Heart left ventricle (tissue), 13 donors: Measurements from ENCODE around the gene PTPRD.

Experiments used
- CTCF ChIP-seq, 12 donors: fragments of 200-600 bp; sonication (generic) in 4 of 12; IDR thresholded peaks; one replicate each; pipeline versions ENCODE4 v1.5.0 to v1.8.0; 2018 to 2022; ENCODE audit warnings: antibody characterized with exemption in 12 of 12, mild to moderate bottlenecking in 5 of 12
- POLR2A ChIP-seq, 2 donors: fragments of 450-650 bp; IDR thresholded peaks; one replicate each; pipeline ENCODE4 v1.6.1; 2017; ENCODE audit warnings: antibody characterized with exemption in 2 of 2, mild to moderate bottlenecking in 2 of 2, moderate library complexity in 2 of 2
- donor health status: ischemic (EF 13 %, LVEDD 7.1; RV severe dilation, severe dysfunction).
- donor health status: DM: no; HTN: yes; CAD: no.
- donor health status: DM: no; HTN: no; CAD: no.
- donor health status: ischemic (EF 25% LVEDD 6.9; RV normal size, moderate dysfunction).
- donor health status: ischemic (EF 25% LVEDD 5.7; RV mildly dilated, moderate dysfunction).
- donor health status: ischemic (EF 35%, LVEDD 5.7; RV mildly dilated, moderate dysfunction).
- donor health status: nonischemic (EF 11% LVEDD 7.7; RV severe dilation, severe dysfunction).
- donor health status: DM: yes; HTN: yes; CAD: no.
- donor health status: PGD.
- donor health status: ischemic (EF 29% LVEDD 5.4; RV normal size, mild dysfunction).
- donor health status: nonischemic (EF 23%, LVEDD 6.1; RV moderate dilation, normal function).

- TF ChIP-seq CTCF (IDR thresholded peaks at IDR 0.05) (no peak), POLR2A (IDR thresholded peaks at IDR 0.05) (no peak)
Observed at GRCh38 chr9:9951556-9952160, 661.1 kb downstream of the PTPRD start.
